Neural crest cell (in vitro differentiated cells): Measurements from ENCODE around the gene KBTBD12. TPM values are rescaled to one million over a fixed set of nuclear protein-coding genes. Genes with fewer than 3 reads are reported as not detected.

Source experiments
- DNase-seq: peaks from one replicate; pipeline ENCODE4 v3.0.0; 2021; ENCODE audit warnings: low read depth, mixed read lengths, low spot score
- H3K27ac Mint-ChIP-seq: one replicate; pipeline ENCODE4 v1.8.0; 2021; ENCODE audit warnings: mild to moderate bottlenecking, mixed read lengths; ENCODE audit not compliant: unreplicated experiment
- H3K27me3 Mint-ChIP-seq: 2 replicates; pipeline ENCODE4 v1.8.0; 2021; ENCODE audit warnings: low read depth, mild to moderate bottlenecking, mixed read lengths
- H3K36me3 Mint-ChIP-seq: 2 replicates; pipeline ENCODE4 v1.8.0; 2021; ENCODE audit warnings: low read depth, mild to moderate bottlenecking, mixed read lengths
- H3K4me1 Mint-ChIP-seq: 2 replicates; pipeline ENCODE4 v1.8.0; 2021; ENCODE audit warnings: mixed read lengths
- H3K4me3 Mint-ChIP-seq: one replicate; pipeline ENCODE4 v1.8.0; 2021; ENCODE audit warnings: mild to moderate bottlenecking, mixed read lengths
- H3K9me3 Mint-ChIP-seq: 2 replicates; pipeline ENCODE4 v1.8.0; 2021; ENCODE audit warnings: mixed read lengths
- CTCF ChIP-seq: fragments of 200-600 bp; sonication (generic); conservative IDR thresholded peaks from 2 replicates; pipeline ENCODE4 v1.5.0; 2021; ENCODE audit warnings: antibody characterized with exemption, mild to moderate bottlenecking
- total RNA-seq: library from RNA; stranded (reverse); gene quantifications from 2 replicates; pipeline ENCODE4 v1.2.1, GENCODE V29; 2021

Gene KBTBD12
- total RNA-seq, 1 donor from 2014 or later, result not detected

- no peak for DNase-seq
- no peaks in the 10 kb centered on the region for H3K36me3 Mint-ChIP-seq
- H3K9me3 Mint-ChIP-seq, result no peaks in the 10 kb centered on the region
- H3K27me3 Mint-ChIP-seq, result no peaks in the 10 kb centered on the region
- no peak overlapping the region for H3K27ac Mint-ChIP-seq
- H3K4me1 Mint-ChIP-seq, result no peaks in the 10 kb centered on the region
- no peak overlapping the region for H3K4me3 Mint-ChIP-seq
- TF ChIP-seq CTCF, result no peak
These were observed 71.8 kb downstream of the KBTBD12 start for GRCh38 chr3:127986803-127987202.

GRCh38 chr3:127987309-127987995, 72.4 kb downstream of the KBTBD12 start:
- Mint-ChIP-seq H3K9me3 (no peaks in the 10 kb centered on the region), H3K36me3 (no peaks in the 10 kb centered on the region), H3K27me3 (no peaks in the 10 kb centered on the region), H3K4me1 (no peaks in the 10 kb centered on the region), H3K4me3 (no peak overlapping the region), H3K27ac (no peak overlapping the region)
- no peak for DNase-seq
- no peak for TF ChIP-seq CTCF

GRCh38 chr3:127988770-127989557, 73.9 kb downstream of the KBTBD12 start:
- Mint-ChIP-seq H3K4me3 (no peak overlapping the region), H3K4me1 (no peaks in the 10 kb centered on the region), H3K27ac (no peak overlapping the region), H3K36me3 (no peaks in the 10 kb centered on the region), H3K27me3 (no peaks in the 10 kb centered on the region), H3K9me3 (no peaks in the 10 kb centered on the region)
- no peak for DNase-seq
- TF ChIP-seq CTCF, result no peak

GRCh38 chr3:127990051-127990450, 75.0 kb downstream of the KBTBD12 start:
- no peaks in the 10 kb centered on the region for H3K4me1 Mint-ChIP-seq
- H3K9me3 Mint-ChIP-seq, result no peaks in the 10 kb centered on the region
- no peaks in the 10 kb centered on the region for H3K36me3 Mint-ChIP-seq
- no peak overlapping the region for H3K4me3 Mint-ChIP-seq
- no peaks in the 10 kb centered on the region for H3K27me3 Mint-ChIP-seq
- no peak for TF ChIP-seq CTCF
- no peak overlapping the region for H3K27ac Mint-ChIP-seq
- no peak for DNase-seq

- no peaks in the 10 kb centered on the region for H3K27me3 Mint-ChIP-seq
- no peak overlapping the region for H3K27ac Mint-ChIP-seq
- H3K36me3 Mint-ChIP-seq, result no peaks in the 10 kb centered on the region
- H3K4me1 Mint-ChIP-seq, result no peaks in the 10 kb centered on the region
- DNase-seq, result no peak
- H3K9me3 Mint-ChIP-seq, result no peaks in the 10 kb centered on the region
- no peak for TF ChIP-seq CTCF
- no peak overlapping the region for H3K4me3 Mint-ChIP-seq
These were observed 75.4 kb downstream of the KBTBD12 start for GRCh38 chr3:127990461-127990860.
